Astrocyte (in vitro differentiated cells and primary cell): ENCODE measurements around the gene PKD1L1. TPM values are rescaled to one million over a fixed set of nuclear protein-coding genes. Genes with fewer than 3 reads are reported as not detected.

Experiments used
- DNase-seq: peaks from one replicate; pipeline ENCODE4 v3.0.0-alpha.2; 2010; ENCODE audit warnings: low read depth
- FAIRE-seq: peaks from 2 replicates; lab custom pipeline; 2011; peaks lifted over from hg19 to GRCh38; lab: Jason Lieb, UNC
- H2AFZ ChIP-seq: 2 replicates; pipeline ENCODE4 v1.6.0; 2012; ENCODE audit warnings: low read depth, low read length, inconsistent platforms
- H3K27ac ChIP-seq: 2 replicates; pipeline ENCODE4 v1.5.1; 2011; ENCODE audit warnings: low read depth, low read length, inconsistent platforms
- H3K27me3 ChIP-seq: 2 replicates; pipeline ENCODE4 v1.6.0; 2011; ENCODE audit warnings: low read length, inconsistent platforms; ENCODE audit not compliant: insufficient read depth
- H3K36me3 ChIP-seq: 2 replicates; pipeline ENCODE4 v1.5.1; 2011; ENCODE audit warnings: low read length, inconsistent platforms; ENCODE audit not compliant: insufficient read depth
- H3K4me1 ChIP-seq: 2 replicates; pipeline ENCODE4 v1.5.1; 2011; ENCODE audit warnings: low read length, inconsistent platforms; ENCODE audit not compliant: insufficient read depth
- H3K4me2 ChIP-seq: 2 replicates; pipeline ENCODE4 v1.6.0; 2012; ENCODE audit warnings: low read length, inconsistent platforms
- H3K4me3 ChIP-seq: 2 replicates; pipeline ENCODE4 v1.5.1; 2011; ENCODE audit warnings: low read depth, mild to moderate bottlenecking, low read length, inconsistent platforms; ENCODE audit not compliant: insufficient read depth
- H3K79me2 ChIP-seq: 2 replicates; pipeline ENCODE4 v1.6.0; 2012; ENCODE audit warnings: mild to moderate bottlenecking, low read length, inconsistent platforms; ENCODE audit not compliant: insufficient read depth
- H3K9ac ChIP-seq: 2 replicates; pipeline ENCODE4 v1.6.0; 2012; ENCODE audit warnings: mild to moderate bottlenecking, low read length, inconsistent platforms
- H3K9me3 ChIP-seq: 2 replicates; pipeline ENCODE4 v1.5.1; 2012; ENCODE audit warnings: low read depth, mild to moderate bottlenecking, low read length, inconsistent platforms; ENCODE audit not compliant: insufficient read depth
- H4K20me1 ChIP-seq: 2 replicates; pipeline ENCODE4 v1.6.0; 2012; ENCODE audit warnings: low read length, inconsistent platforms; ENCODE audit not compliant: insufficient read depth
- H3K27ac Mint-ChIP-seq: one replicate; pipeline ENCODE4 v1.8.0; 2021; ENCODE audit warnings: mild to moderate bottlenecking, mixed read lengths; ENCODE audit not compliant: unreplicated experiment
- H3K27me3 Mint-ChIP-seq: one replicate; pipeline ENCODE4 v1.8.0; 2021; ENCODE audit warnings: low read depth, mixed read lengths; ENCODE audit not compliant: unreplicated experiment
- H3K36me3 Mint-ChIP-seq: one replicate; pipeline ENCODE4 v1.8.0; 2021; ENCODE audit warnings: low read depth, mixed read lengths; ENCODE audit not compliant: unreplicated experiment
- H3K4me1 Mint-ChIP-seq: one replicate; pipeline ENCODE4 v1.8.0; 2021; ENCODE audit warnings: low read depth, mixed read lengths; ENCODE audit not compliant: unreplicated experiment
- H3K4me3 Mint-ChIP-seq: one replicate; pipeline ENCODE4 v1.8.0; 2021; ENCODE audit warnings: mild to moderate bottlenecking, moderate library complexity, mixed read lengths; ENCODE audit not compliant: unreplicated experiment
- H3K9me3 Mint-ChIP-seq: one replicate; pipeline ENCODE4 v1.8.0; 2021; ENCODE audit warnings: mild to moderate bottlenecking, mixed read lengths; ENCODE audit not compliant: unreplicated experiment
- EZH2 ChIP-seq: IDR thresholded peaks from 2 replicates; pipeline ENCODE4 v1.6.1; 2012; ENCODE audit warnings: mild to moderate bottlenecking, low read length, inconsistent platforms; ENCODE audit not compliant: insufficient read depth
- total RNA-seq: library from RNA; stranded (reverse); gene quantifications from 2 replicates; pipeline ENCODE4 v1.2.1, GENCODE V29; 2021
- TF ChIP-seq, protein P1 (sequence below): IDR thresholded peaks from 2 replicates; pipeline ENCODE4 v1.5.1; 2011; ENCODE audit warnings: low read depth, mild to moderate bottlenecking, inconsistent platforms, low read length, moderate library complexity; ENCODE audit not compliant: insufficient read depth

The PKD1L1 gene
- total RNA-seq, 1 donor from 2014 or later = 0.39 TPM

DNA sequence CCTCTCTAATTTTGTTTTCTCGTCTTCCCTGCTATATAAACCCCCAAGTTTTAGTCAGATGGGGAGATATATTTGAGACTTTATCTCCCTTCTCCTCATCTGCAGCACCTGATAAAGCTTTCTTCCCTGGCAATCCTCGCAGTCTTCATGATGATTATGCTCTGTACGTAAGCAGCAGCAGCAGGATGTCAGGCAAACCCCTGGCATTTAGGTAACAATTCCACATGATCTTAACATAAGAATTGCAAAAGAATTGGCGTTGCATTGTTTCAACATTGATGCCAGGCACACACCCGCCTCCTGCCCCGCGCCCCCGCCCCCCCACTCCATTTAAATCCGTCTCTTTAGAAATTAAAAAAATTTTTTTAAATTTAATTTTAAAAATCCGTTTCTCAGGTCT, 6.1 kb downstream of the PKD1L1 start:
- Mint-ChIP-seq H3K27me3 (no peaks in the 10 kb centered on the region), H3K36me3 (no peaks in the 10 kb centered on the region), H3K27ac (peak overlapping the region; percentile 93), H3K4me3 (no peak overlapping the region), H3K9me3 (no peaks in the 10 kb centered on the region), H3K4me1 (peaks cover 34% of the 10 kb centered on the region)
- Histone ChIP-seq H3K27me3 (no peaks in the 10 kb centered on the region), H3K27ac (peak overlapping the region; percentile 95), H3K4me2 (peak overlapping the region; percentile 70), H4K20me1 (no peaks in the 10 kb centered on the region), H3K36me3 (no peaks in the 10 kb centered on the region), H3K9me3 (no peaks in the 10 kb centered on the region), H2AFZ (no peak overlapping the region), H3K79me2 (no peaks in the 10 kb centered on the region), H3K4me3 (no peak overlapping the region), H3K9ac (peak overlapping the region; percentile 74), H3K4me1 (peaks cover 21% of the 10 kb centered on the region)
- TF ChIP-seq EZH2 = no peak
- TF ChIP-seq, protein P1, sequence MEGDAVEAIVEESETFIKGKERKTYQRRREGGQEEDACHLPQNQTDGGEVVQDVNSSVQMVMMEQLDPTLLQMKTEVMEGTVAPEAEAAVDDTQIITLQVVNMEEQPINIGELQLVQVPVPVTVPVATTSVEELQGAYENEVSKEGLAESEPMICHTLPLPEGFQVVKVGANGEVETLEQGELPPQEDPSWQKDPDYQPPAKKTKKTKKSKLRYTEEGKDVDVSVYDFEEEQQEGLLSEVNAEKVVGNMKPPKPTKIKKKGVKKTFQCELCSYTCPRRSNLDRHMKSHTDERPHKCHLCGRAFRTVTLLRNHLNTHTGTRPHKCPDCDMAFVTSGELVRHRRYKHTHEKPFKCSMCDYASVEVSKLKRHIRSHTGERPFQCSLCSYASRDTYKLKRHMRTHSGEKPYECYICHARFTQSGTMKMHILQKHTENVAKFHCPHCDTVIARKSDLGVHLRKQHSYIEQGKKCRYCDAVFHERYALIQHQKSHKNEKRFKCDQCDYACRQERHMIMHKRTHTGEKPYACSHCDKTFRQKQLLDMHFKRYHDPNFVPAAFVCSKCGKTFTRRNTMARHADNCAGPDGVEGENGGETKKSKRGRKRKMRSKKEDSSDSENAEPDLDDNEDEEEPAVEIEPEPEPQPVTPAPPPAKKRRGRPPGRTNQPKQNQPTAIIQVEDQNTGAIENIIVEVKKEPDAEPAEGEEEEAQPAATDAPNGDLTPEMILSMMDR = no peak
- peak; percentile 36 for DNase-seq
- FAIRE-seq = no peak

DNA sequence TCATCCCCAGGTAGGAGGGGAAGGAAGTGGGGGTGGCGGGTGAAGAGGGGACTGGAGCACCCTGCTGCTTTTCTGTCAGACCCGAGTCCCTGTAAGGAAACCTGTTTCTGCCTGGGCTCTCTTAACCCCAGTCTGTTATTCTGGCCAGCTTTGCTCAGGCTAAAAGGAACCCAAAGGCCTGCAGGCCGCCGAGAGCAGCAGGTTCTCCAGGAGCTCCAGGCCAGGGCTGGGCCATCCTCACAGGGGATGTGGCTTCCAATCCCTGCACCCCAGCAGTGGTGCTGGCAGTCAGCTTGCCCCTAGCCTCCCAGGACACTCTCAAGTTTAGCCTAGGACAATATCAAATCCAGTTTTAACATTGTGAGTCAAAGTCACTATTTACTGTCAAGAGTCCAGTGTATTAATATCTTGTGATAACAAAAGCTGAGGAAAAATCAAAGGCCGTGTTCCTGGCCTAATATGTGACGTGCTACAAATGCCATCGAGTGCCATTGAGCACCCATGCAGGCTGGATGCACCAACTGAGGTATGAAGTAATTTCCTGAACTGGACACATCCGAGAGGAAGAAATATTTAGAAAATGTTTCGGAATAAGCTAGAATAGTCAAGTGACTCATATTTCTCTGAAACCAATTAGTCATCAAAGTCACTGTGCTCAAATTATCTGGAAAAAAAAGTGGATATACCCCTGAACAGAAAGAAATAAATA, 7.0 kb downstream of the PKD1L1 start:
- Histone ChIP-seq H3K27me3 (no peaks in the 10 kb centered on the region), H3K4me3 (no peak overlapping the region), H3K9ac (peak overlapping the region; percentile 77), H3K4me2 (peak overlapping the region; percentile 70), H3K27ac (peak overlapping the region; percentile 95), H3K79me2 (no peaks in the 10 kb centered on the region), H4K20me1 (no peaks in the 10 kb centered on the region), H3K36me3 (no peaks in the 10 kb centered on the region), H3K4me1 (peaks cover 21% of the 10 kb centered on the region), H2AFZ (peak overlapping the region; percentile 6), H3K9me3 (no peaks in the 10 kb centered on the region)
- Mint-ChIP-seq H3K9me3 (no peaks in the 10 kb centered on the region), H3K4me1 (peaks cover 29% of the 10 kb centered on the region), H3K27me3 (no peaks in the 10 kb centered on the region), H3K36me3 (no peaks in the 10 kb centered on the region), H3K4me3 (no peak overlapping the region), H3K27ac (peak overlapping the region; percentile 93)
- DNase-seq = peak; percentile 89
- TF ChIP-seq EZH2 = no peak
- TF ChIP-seq, protein P1 = no peak
- FAIRE-seq = peak; percentile 91
